ENCODE data around the gene GPATCH11. TPM values are rescaled to one million over a fixed set of nuclear protein-coding genes. Genes with fewer than 3 reads are reported as not detected.

GPATCH11 gene
- total RNA-seq, 4 donors from 2014 or later = 6.3 to 10.6 (median 7.6) TPM

- Histone ChIP-seq H3K27ac (no peak overlapping the region), H3K4me1 (no peaks in the 10 kb centered on the region), H3K4me3 (no peak overlapping the region), H3K36me3 (peaks cover 5 to 100% of the 10 kb centered on the region in 2 donors), H3K27me3 (no peaks in the 10 kb centered on the region), H3K9me3 (no peaks in the 10 kb centered on the region)
- WGBS, 2 donors (ENCODE audit: low coverage in 1 of 2) = 82 to 100% methylated on average over 1 of the region's 1 CpG
- no peak for ATAC-seq
- TF ChIP-seq POLR2AphosphoS5 (IDR thresholded peaks at IDR 0.05) (no peak), CTCF (IDR thresholded peaks at IDR 0.05) (no peak), POLR2A (IDR thresholded peaks at IDR 0.05) (no peak), EP300 (IDR thresholded peaks at IDR 0.05) (no peak)
Observed at GRCh38 chr2:37143974-37144373, 59.7 kb downstream of the GPATCH11 start.

GRCh38 chr2:37146062-37146461 is 61.7 kb downstream of the GPATCH11 start:
- TF ChIP-seq EP300 (IDR thresholded peaks at IDR 0.05) (no peak), POLR2A (IDR thresholded peaks at IDR 0.05) (no peak)
- Histone ChIP-seq H3K9me3 (no peaks in the 10 kb centered on the region), H3K36me3 (peaks cover 3 to 81% of the 10 kb centered on the region in 2 donors), H3K4me3 (no peak overlapping the region), H3K27ac (no peak overlapping the region), H3K27me3 (no peaks in the 10 kb centered on the region), H3K4me1 (peaks cover 0 to 18% (median 0%) of the 10 kb centered on the region in 3 donors)
- no peak for ATAC-seq
- WGBS, 2 donors (ENCODE audit: low coverage in 1 of 2) = 92 to 100% methylated on average over 1 to 2 of the region's 2 CpGs

GRCh38 chr2:37148325-37148724 is 64.0 kb downstream of the GPATCH11 start:
- no peak for ATAC-seq
- Histone ChIP-seq H3K4me1 (peaks cover 0 to 18% (median 0%) of the 10 kb centered on the region in 3 donors), H3K9me3 (no peaks in the 10 kb centered on the region), H3K27ac (no peak overlapping the region), H3K4me3 (no peak overlapping the region), H3K27me3 (no peaks in the 10 kb centered on the region), H3K36me3 (peaks cover 3 to 66% of the 10 kb centered on the region in 2 donors)
- WGBS, 2 donors (ENCODE audit: low coverage in 1 of 2) = 89 to 100% methylated on average over 2 to 7 of the region's 7 CpGs
- TF ChIP-seq POLR2A (IDR thresholded peaks at IDR 0.05) (no peak), POLR2AphosphoS5 (IDR thresholded peaks at IDR 0.05) (no peak), CTCF (IDR thresholded peaks at IDR 0.05) (no peak), EP300 (IDR thresholded peaks at IDR 0.05) (no peak)

Other genes starting within 250 kb of the GPATCH11 start
- 10 to 100 TPM; 18.5 to 24.6 (median 20.9) TPM for gene STRN, start 118.0 kb upstream of the GPATCH11 start, total RNA-seq
- 10 to 100 TPM; 17.6 to 32.1 (median 22.1) TPM for gene HEATR5B, start 146 bp upstream of the GPATCH11 start, total RNA-seq
- 10 to 100 TPM; 25.3 to 33.2 (median 29.9) TPM for gene EIF2AK2, start 72.5 kb downstream of the GPATCH11 start, total RNA-seq
- gene SULT6B1, start 104.2 kb downstream of the GPATCH11 start, total RNA-seq = not detected
- 10 to 100 TPM; 21.0 to 37.4 (median 28.7) TPM for gene CEBPZOS, start 112.0 kb downstream of the GPATCH11 start, total RNA-seq
- gene CEBPZ, start 147.1 kb downstream of the GPATCH11 start, total RNA-seq = 10 to 100 TPM; 22.1 to 48.9 (median 41.8) TPM
- 10 to 100 TPM; 18.1 to 23.2 (median 19.4) TPM for gene NDUFAF7, start 147.1 kb downstream of the GPATCH11 start, total RNA-seq
- 10 to 100 TPM; 29.3 to 40.3 (median 38.3) TPM for gene PRKD3, start 240.3 kb downstream of the GPATCH11 start, total RNA-seq

Data from gastroesophageal sphincter (tissue), 4 donors.